HG03097 (cell line): ENCODE results near the gene ANO4.

ENCODE experiments used
- ATAC-seq: cut with Tn5 transposase; IDR thresholded peaks from one replicate; pipeline ENCODE4 v1.9.1; 2021; ENCODE audit not compliant: unreplicated experiment, low FRiP score

ANO4 gene

DNA sequence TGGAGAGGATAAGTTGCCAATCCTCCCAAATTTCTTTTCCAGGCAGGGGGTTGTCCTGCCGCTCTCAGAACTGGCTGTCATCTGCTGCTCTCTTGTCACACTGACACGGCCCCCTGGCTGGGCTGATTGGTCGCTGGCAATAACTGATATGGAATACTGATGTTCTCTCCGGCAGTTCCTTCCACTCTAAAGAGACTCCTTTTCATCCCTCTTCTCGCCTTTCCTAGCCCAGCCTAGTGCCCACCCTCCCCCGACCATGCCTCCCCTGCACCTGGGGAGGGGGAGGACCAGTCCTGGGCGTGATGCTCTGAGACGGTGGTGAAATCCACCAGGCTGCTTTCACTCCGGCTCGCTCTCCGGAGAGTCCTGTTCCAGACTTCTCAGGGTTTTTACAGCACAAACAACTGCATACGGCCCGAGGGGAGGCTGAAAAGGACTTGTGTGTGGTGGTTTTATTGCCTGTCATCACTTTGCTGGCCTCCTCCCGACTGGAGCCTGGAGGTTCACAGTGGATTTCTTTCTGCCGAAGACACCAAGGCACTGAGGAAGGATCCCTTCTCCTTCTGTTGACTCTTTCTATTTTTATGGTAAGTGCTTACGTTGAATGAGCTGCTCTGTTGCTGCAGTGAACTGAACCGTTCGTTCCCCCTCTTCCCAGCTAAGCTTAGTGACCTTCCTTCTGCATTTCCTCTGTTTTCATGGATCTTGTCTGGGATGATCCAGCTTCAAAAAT, at the start of gene ANO4:
TSS of gene ANO4 (plus strand) at position 336 of the 733 bp plus-strand sequence. CDS start 107,010 bp downstream, outside the sequence.
- ATAC-seq: no peak

- ATAC-seq: no peak
Measured at GRCh38 chr12:100745378-100746071, 49.1 kb upstream of the ANO4 start.

DNA sequence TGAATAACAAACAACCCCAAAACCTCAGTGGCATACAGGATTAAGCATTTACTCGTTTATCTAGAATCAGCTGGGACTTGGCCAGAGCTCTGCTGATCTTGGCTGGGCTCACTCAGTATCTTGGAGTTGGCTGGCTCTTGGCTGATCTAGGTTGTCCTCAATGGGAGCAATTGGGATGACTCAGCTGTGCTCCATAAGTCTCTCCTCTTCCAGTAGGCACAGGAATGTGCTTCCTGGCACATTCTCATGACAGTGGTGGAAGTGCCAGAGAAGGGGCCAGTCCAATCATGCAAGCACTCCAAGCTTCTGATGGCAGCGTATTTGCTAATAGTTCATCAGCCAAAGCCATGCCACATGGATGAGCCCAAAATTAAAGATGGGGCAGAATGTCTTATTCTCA, 41.7 kb upstream of the ANO4 start:
- ATAC-seq: no peak

GRCh38 chr12:100753837-100754236, 40.7 kb upstream of the ANO4 start:
- no peak for ATAC-seq

DNA sequence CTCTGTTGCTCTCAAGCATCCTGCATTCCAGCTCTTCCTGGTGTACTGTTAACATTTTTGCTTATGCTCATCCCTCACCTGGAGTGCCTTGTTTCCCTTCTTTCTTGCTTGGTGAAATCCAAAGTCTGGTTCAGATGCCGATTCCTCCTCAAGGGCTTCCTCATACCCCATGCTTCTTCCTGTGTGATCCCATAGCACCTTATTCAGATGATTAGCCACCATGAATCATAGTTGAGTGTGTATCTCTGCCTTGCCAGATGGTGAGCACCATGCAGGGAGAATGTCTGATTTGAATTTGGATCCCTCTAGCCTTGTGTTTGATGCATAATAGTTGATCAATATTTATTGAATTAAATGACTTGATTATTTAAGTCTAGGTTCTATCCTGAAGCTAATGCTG, 39.4 kb upstream of the ANO4 start:
- ATAC-seq: no peak

DNA sequence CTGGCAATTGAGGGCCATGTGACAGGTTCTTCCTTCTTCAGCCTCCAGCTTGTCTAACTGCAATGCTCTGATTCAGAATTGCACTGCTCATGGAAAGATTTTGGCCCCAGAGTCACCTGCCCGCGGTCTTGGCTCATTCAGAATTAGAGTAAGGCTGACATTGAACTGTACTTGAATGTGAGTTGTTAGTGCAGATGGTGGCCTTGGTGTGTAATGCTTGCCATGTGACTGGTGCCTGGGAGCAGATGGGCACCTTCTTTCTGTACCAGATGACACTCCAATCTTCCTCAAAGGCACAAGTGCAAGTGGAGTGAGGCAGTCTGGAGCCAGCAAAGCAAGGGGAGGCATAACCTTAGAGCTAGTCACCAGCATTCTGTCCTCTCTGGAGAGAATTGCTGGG, 36.5 kb upstream of the ANO4 start:
- ATAC-seq: no peak

DNA sequence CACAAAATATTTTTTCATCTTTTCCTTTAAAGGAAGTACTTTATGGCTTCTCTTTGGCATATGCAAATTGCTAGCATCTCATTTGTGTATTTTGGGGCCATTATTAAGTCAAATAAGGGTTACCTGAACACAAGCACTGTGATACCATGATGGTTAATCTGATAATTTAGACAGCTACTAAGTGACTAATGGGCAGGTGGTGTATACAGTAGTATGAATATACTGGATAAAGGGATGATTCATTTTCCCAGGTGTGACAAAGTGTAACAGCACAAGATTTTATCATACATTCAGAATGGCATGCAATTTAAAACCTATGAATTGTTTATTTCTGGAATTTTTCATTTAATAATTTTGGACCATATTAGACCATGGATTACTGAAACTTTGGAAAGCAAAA, 27.2 kb upstream of the ANO4 start:
- no peak for ATAC-seq

GRCh38 chr12:100767950-100768349, 26.6 kb upstream of the ANO4 start:
- ATAC-seq: no peak

DNA sequence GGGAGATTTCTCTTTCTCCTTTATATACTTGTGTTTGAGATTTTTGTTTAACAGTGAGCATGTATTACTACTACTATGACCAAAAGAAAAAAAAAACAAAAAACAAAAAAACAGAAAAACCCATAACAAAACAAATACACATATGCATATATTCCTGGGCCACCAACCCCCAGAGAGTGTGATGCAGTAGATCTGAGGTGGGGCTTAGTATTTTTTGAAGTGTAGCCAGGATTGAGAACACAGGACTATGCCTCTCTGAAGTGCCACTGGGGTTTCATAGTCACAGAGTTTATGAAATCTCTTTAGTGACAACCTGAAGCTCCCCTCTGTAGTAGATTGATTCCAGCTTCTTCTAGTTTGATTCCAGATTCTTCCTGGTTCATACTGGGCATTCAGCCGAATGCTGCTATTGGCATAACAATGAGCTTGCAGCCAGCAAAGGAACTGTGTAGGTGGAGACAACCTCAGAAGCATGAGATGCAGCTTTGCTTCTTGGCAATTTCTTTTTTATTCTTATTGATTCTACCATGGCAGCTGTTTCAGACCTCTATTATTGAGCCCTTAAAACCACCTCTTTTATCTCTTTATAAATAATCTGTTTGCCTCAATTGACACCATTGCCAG, 15.5 kb upstream of the ANO4 start:
- ATAC-seq: no peak

DNA sequence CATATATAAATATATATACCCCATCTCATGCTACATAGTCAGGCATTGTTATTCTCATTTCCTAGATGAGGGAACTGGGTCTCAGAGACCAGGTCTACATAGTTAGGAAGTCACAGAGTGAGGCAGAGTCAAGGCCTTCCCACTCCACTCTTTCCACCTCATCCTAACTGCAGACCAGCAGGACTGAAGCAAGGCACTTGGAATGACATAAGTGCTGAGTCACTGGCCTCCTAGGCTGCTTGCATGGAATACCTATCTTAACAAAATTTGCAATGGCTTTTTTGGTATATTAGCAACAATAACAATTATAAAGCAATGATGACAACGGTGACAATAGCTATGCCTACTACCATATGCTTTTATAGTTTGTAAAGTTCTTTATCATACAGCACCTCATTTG, 5.4 kb upstream of the ANO4 start:
- no peak for ATAC-seq

- ATAC-seq: no peak
Measured at GRCh38 chr12:100789975-100790374, 4.6 kb upstream of the ANO4 start.

DNA sequence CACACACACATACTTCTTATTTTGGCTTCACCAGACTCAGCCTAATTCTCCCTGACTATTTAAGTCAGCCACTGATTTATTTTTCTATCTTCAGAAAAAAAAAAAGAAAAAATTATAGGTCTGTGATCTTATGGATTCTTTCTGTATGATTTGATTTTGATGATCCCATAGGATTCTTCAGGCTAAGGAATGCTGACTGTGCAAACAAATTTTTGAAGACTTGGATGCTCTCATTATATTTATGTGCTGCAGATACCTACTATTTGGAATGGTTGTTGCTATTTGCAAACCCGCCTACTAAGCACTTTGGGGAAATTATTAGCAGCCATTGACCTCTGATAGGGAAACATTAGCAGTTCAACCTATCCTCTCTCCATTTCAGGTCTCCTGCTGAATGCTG, 4.0 kb upstream of the ANO4 start:
- ATAC-seq: no peak

- ATAC-seq: no peak
Measured at GRCh38 chr12:100793182-100793581, 1.4 kb upstream of the ANO4 start.

DNA sequence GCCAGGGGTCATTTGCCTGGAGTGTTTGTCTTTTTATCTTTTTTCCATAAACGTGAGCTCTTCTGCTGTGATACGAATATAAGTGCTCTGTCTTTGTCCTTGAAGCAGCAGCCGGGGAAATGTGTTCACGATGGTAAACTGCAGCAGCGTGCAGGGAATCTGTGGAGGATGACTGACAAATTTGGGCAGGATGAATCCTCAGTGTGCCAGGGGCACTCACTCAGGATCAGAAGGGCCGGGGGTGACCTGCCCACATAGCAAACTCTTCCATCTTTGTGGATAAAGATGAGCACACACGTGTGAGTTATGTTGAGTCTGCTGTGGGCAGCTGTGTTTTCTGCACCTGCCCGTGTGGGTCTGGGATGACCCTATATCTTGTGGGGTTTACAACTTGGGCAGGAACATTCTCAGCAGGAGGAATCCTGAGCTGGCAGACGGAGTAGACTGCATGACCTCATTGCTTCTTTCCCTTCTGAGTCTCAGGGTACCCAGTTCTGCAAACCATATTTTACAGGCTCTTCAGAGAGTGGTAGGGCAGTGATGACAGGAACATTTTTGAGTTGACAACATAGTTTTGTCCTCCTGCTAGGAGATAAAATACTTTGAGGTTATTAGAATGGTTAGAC, 711 bp downstream of the ANO4 start:
- no peak for ATAC-seq

GRCh38 chr12:100795800-100796179, 1.2 kb downstream of the ANO4 start:
- ATAC-seq: no peak

GRCh38 chr12:100796621-100797020, 2.0 kb downstream of the ANO4 start:
- no peak for ATAC-seq

DNA sequence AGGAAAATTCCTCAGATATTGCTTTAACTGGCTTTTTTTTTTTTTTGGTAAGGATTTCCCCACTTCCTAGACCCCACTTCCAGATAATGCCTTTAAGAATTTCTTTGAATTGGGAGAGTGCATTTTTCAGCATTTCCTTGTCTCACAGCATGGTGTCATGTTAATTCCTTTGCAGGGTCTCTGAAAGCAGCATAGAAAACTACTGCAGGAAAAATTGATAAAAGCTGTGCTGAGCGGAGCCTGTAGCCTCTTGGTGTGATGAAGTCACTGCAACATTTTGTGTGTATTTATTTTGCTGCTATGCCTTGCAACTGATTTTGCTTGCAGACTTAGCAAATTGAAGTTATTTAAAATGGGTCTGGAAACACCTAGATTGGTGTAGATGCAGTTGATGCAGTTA, 2.7 kb downstream of the ANO4 start:
- ATAC-seq: no peak

GRCh38 chr12:100797786-100798185, 3.2 kb downstream of the ANO4 start:
- no peak for ATAC-seq

GRCh38 chr12:100798286-100799160, 3.9 kb downstream of the ANO4 start:
- ATAC-seq: no peak

DNA sequence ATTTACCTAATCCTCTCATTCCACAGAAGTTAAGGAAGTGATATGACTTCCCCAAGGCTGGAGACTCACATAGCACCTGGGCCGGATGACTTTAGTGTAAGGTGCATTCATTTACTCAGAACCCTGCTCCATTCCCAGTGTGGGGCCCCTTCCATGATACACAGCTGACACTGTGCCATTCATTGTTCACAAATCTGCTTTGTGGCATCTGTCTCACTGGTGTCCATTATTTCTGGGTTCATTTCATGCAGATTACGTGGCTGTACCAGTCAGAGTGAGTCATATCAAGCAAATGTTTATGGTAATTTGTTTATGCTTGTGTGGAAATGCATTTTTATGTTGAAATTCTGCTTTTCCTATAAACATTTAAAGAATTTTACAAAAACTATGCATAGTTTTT, 5.2 kb downstream of the ANO4 start:
- no peak for ATAC-seq
